Thyroid gland (tissue), 4 donors: ENCODE data around the gene IQSEC3.

ENCODE experiments used
- POLR2A ChIP-seq, 2 donors: fragments of 450-650 bp; IDR thresholded peaks; one replicate each; pipeline ENCODE4 v1.6.1; 2017; ENCODE audit warnings: antibody characterized with exemption in 2 of 2, mild to moderate bottlenecking in 2 of 2, moderate library complexity in 1 of 2
- TF ChIP-seq, protein P1 (sequence below), 6 experiments: fragments of 200-600 bp in 3 of 6; fragments of 450-650 bp in 3 of 6; sonication (generic) in 3 of 6; IDR thresholded peaks; one replicate each; pipeline ENCODE4 v1.5.1; 2016 to 2019; ENCODE audit warnings: antibody characterized with exemption in 6 of 6, mild to moderate bottlenecking in 2 of 6, inconsistent platforms in 1 of 6, moderate library complexity in 1 of 6

DNA sequence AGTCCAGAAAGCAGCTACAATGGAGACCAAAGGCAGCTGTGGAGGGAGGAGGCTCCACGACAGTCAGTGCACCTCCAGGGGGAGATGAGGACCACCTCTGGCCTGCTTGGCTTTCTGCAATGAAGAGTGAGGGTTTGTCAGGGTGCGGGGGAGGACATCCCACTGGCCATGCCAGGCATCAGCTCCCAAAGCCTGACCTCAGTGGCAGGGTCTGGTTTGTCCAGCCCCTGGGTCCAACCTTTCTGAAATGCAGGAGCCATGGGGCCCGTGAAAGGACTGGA lies 112.2 kb downstream of the IQSEC3 start:
- TF ChIP-seq, protein P1, sequence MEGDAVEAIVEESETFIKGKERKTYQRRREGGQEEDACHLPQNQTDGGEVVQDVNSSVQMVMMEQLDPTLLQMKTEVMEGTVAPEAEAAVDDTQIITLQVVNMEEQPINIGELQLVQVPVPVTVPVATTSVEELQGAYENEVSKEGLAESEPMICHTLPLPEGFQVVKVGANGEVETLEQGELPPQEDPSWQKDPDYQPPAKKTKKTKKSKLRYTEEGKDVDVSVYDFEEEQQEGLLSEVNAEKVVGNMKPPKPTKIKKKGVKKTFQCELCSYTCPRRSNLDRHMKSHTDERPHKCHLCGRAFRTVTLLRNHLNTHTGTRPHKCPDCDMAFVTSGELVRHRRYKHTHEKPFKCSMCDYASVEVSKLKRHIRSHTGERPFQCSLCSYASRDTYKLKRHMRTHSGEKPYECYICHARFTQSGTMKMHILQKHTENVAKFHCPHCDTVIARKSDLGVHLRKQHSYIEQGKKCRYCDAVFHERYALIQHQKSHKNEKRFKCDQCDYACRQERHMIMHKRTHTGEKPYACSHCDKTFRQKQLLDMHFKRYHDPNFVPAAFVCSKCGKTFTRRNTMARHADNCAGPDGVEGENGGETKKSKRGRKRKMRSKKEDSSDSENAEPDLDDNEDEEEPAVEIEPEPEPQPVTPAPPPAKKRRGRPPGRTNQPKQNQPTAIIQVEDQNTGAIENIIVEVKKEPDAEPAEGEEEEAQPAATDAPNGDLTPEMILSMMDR (IDR thresholded peaks at IDR 0.05), result no peak
- no peak for TF ChIP-seq POLR2A (IDR thresholded peaks at IDR 0.05)
